SU-DHL-6 (cell line): ENCODE data around the gene PDP2.

Experiments
- CTCF ChIP-seq: fragments of 200-600 bp; sonication (generic); IDR thresholded peaks from one replicate; pipeline ENCODE4 v1.5.1; 2017; ENCODE audit warnings: antibody characterized with exemption, mild to moderate bottlenecking, low read length, moderate library complexity; ENCODE audit not compliant: insufficient read depth, poor library complexity, severe bottlenecking
- EZH2phosphoT487 ChIP-seq: fragments of 200-600 bp; sonication (generic), shearing (Covaris generic); conservative IDR thresholded peaks from 2 replicates; pipeline ENCODE4 v1.6.1; 2018; ENCODE audit warnings: mild to moderate bottlenecking, antibody characterized with exemption, low read length, moderate library complexity, mixed read lengths

- TF ChIP-seq CTCF = no peak
- TF ChIP-seq EZH2phosphoT487 = no peak
These were observed 34.5 kb upstream of the PDP2 start for GRCh38 chr16:66845791-66846221.
